B cell (primary cell): ENCODE data around the gene LHPP. TPM values are rescaled to one million over a fixed set of nuclear protein-coding genes. Genes with fewer than 3 reads are reported as not detected.
A peak's percentile ranks its signal among the peaks of the same experiment; 100 is the strongest.

Experiments
- ATAC-seq: fragments of 200-7000 bp; cut with Tn5 transposase; one replicate; pipeline ENCODE4 v1.10.0; 2021; ENCODE audit warnings: low read depth, mild to moderate bottlenecking, moderate number of reproducible peaks, moderate library complexity
- CTCF ChIA-PET: fragments of 350-600 bp; sonication (Branson Sonifier 250); formaldehyde crosslinking; loops from one replicate; lab custom pipeline; 2021; ENCODE audit warnings: antibody characterized with exemption, inconsistent platforms; lab: Charles Lee
- POLR2A ChIA-PET: fragments of 350-600 bp; sonication (Branson Sonifier 250); formaldehyde crosslinking; loops from one replicate; lab custom pipeline; 2021; ENCODE audit warnings: antibody characterized with exemption; lab: Charles Lee
- DNase-seq: peaks from one replicate; pipeline ENCODE4 v3.0.0; 2013
- H2AFZ ChIP-seq: 2 replicates; pipeline ENCODE4 v1.6.1; 2012; ENCODE audit warnings: mild to moderate bottlenecking, low read depth, low read length; ENCODE audit not compliant: insufficient read depth, poor library complexity, severe bottlenecking
- H3K27ac ChIP-seq, 2 donors: 1 replicate in 1 of 2; 2 replicates in 1 of 2; pipeline ENCODE4 v1.5.1; 2012 to 2013; ENCODE audit warnings: low read length in 2 of 2, mild to moderate bottlenecking in 2 of 2, moderate library complexity in 1 of 2
- H3K27me3 ChIP-seq, 4 experiments: fragments of 200-600 bp in 1 of 4; sonication (generic) in 1 of 4; replicated peaks in 1 of 4; 1 replicate in 2 of 4; 2 replicates in 2 of 4; pipeline versions ENCODE4 v1.6.1 to v1.7.0; 2013 to 2016; ENCODE audit warnings: low read length in 3 of 4, mild to moderate bottlenecking in 2 of 4, mixed read lengths in 1 of 4, moderate library complexity in 1 of 4; ENCODE audit not compliant: insufficient read depth in 4 of 4, control insufficient read depth in 3 of 4; ENCODE audit errors: control extremely low read depth in 1 of 4
- H3K36me3 ChIP-seq, 2 experiments: replicated peaks in 1 of 2; 1 replicate in 1 of 2; 2 replicates in 1 of 2; pipeline versions ENCODE4 v1.6.1 to v1.7.1; 2013; ENCODE audit warnings: low read length in 1 of 2; ENCODE audit not compliant: insufficient read depth in 2 of 2, control insufficient read depth in 1 of 2; ENCODE audit errors: control extremely low read depth in 1 of 2, extremely low read depth in 1 of 2
- H3K4me1 ChIP-seq, 2 donors: fragments of 200-600 bp in 1 of 2; sonication (generic) in 1 of 2; 1 replicate in 1 of 2; 2 replicates in 1 of 2; pipeline versions ENCODE4 v1.5.1 to v1.6.1; 2013 to 2017; ENCODE audit warnings: low read length in 2 of 2; ENCODE audit not compliant: control insufficient read depth in 2 of 2, insufficient read depth in 2 of 2
- H3K4me2 ChIP-seq: replicated peaks from 2 replicates; pipeline ENCODE3; 2012; ENCODE audit warnings: mild to moderate bottlenecking, low read depth, low read length; ENCODE audit not compliant: poor library complexity, severe bottlenecking
- H3K4me3 ChIP-seq, 5 experiments: fragments of 200-600 bp in 1 of 5; sonication (generic) in 1 of 5; 1 replicate in 3 of 5; 2 replicates in 2 of 5; pipeline versions ENCODE4 v1.5.1 to v1.7.0; 2011 to 2016; ENCODE audit warnings: low read length in 4 of 5, mild to moderate bottlenecking in 4 of 5, low read depth in 2 of 5, control low read depth in 1 of 5, moderate library complexity in 1 of 5; ENCODE audit not compliant: insufficient read depth in 1 of 5; ENCODE audit errors: control extremely low read depth in 1 of 5, extremely low read depth in 1 of 5
- H3K79me2 ChIP-seq: fragments of 200-600 bp; sonication (generic); one replicate; pipeline ENCODE4 v1.6.0; 2016; ENCODE audit warnings: low read length; ENCODE audit not compliant: control insufficient read depth, insufficient read depth
- H3K9ac ChIP-seq: fragments of 200-600 bp; sonication (generic); 2 replicates; pipeline ENCODE4 v1.6.1; 2017; ENCODE audit warnings: mild to moderate bottlenecking, low read length, moderate library complexity
- H3K9me3 ChIP-seq, 3 donors: one replicate each; pipeline versions ENCODE4 v1.6.1 to v1.7.1; 2013; ENCODE audit warnings: low read length in 2 of 3; ENCODE audit not compliant: control insufficient read depth in 2 of 3, insufficient read depth in 1 of 3; ENCODE audit errors: control extremely low read depth in 1 of 3
- H4K20me1 ChIP-seq: 2 replicates; pipeline ENCODE4 v1.6.0; 2012; ENCODE audit warnings: mild to moderate bottlenecking, low read length; ENCODE audit not compliant: insufficient read depth, control insufficient read depth, poor library complexity, severe bottlenecking
- H3K27ac Mint-ChIP-seq: one replicate; pipeline ENCODE4 v1.8.0; 2021; ENCODE audit warnings: mixed read lengths
- H3K27me3 Mint-ChIP-seq: one replicate; pipeline ENCODE4 v1.8.0; 2021; ENCODE audit warnings: mixed read lengths
- H3K4me1 Mint-ChIP-seq: one replicate; pipeline ENCODE4 v1.8.0; 2021; ENCODE audit warnings: mixed read lengths
- H3K4me3 Mint-ChIP-seq: one replicate; pipeline ENCODE4 v1.8.0; 2021; ENCODE audit warnings: mixed read lengths
- H3K9me3 Mint-ChIP-seq: one replicate; pipeline ENCODE4 v1.8.0; 2022; ENCODE audit warnings: mixed read lengths; ENCODE audit not compliant: insufficient read depth
- EZH2 ChIP-seq: IDR thresholded peaks from 2 replicates; pipeline ENCODE4 v1.6.1; 2012; ENCODE audit warnings: borderline replicate concordance, low read depth, mild to moderate bottlenecking, moderate library complexity, low read length; ENCODE audit not compliant: insufficient read depth, poor library complexity, severe bottlenecking
- WGBS: methylation state at CpG from one replicate; pipeline ENCODE4 v1.1.5; 2013; ENCODE audit warnings: missing lambda C conversion rate; ENCODE audit not compliant: insufficient coverage; 5-methylcytosine and 5-hydroxymethylcytosine counted together
- intact Hi-C: fragments of 100-400 bp; cut with micrococcal nuclease; formaldehyde crosslinking; loops from one replicate; pipeline ENCODE4 v1.10.0; 2022
- polyA plus RNA-seq: library from polyadenylated mRNA; depleted of rRNA; stranded (reverse); fragments of >200 nt; gene quantifications from 2 replicates; pipeline ENCODE4 v1.2.3, GENCODE V29; 2012
- total RNA-seq, 2 donors: library from RNA; stranded (reverse); fragments of 120-200 nt in 1 of 2; gene quantifications; 1 replicate in 1 of 2; 2 replicates in 1 of 2; pipeline versions ENCODE4 v1.2.3 to v1.2.4, GENCODE V29; 2013 to 2022
- TF ChIP-seq, protein P1 (sequence below): fragments of 200-600 bp; IDR thresholded peaks from one replicate; pipeline ENCODE4 v1.8.0; 2022; ENCODE audit warnings: antibody characterized with exemption, mild to moderate bottlenecking

Gene LHPP
- total and polyA plus RNA-seq, 2 donors (not counting 1 experiment from before 2014, with no cell fraction given) = 60.2 to 83.5 TPM

DNA sequence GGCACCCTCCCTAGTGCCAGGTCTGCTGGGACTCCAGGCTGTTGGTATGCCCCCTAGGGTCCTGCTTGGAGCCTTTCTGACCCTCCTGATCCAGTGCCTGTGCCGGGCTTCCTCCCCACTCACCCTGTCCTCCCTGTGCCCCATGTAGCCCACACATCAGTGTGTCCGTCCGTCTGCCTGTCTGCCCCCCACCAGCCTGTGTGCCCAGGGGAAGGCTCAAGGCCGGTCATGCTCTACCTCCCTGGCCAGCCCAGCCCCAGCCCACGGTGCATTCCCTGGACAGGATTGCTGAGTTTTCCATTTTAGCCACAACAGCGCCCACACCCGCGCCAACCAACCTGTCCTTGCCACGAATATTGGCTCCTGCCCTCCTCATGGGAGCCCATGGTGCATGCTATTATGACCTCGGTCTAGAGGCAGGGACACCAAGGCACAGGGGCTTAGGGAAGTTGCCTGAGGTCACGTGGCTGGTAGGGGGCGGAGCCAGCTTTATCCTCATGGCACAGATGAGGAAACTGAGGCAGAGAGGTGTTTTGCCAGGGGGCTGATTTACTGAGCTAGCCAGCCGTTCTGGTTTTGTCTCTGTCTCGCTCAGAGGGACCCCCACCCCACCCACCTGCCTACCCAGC is 146.6 kb downstream of the LHPP start:
- ChIA-PET POLR2A (interaction anchor here (1.8 kb wide), 1 partner anchor 11 kb away, joined by 5 read pairs; no protein-coding TSS in a partner anchor), CTCF (interaction anchor here (1.0 to 1.3 kb wide), 2 partner anchors 73 to 133 kb away, joined by 3 read pairs; no protein-coding TSS in a partner anchor)
- H3K4me1 Mint-ChIP-seq = peaks cover 75% of the 10 kb centered on the region
- peak overlapping the region; percentile 80 for H3K27ac Mint-ChIP-seq
- Histone ChIP-seq H3K4me1 (peaks cover 79 to 95% of the 10 kb centered on the region in 2 donors), H4K20me1 (no peaks in the 10 kb centered on the region), H3K9me3 (no peaks in the 10 kb centered on the region), H3K4me2 (no peak overlapping the region), H3K79me2 (peaks cover 90% of the 10 kb centered on the region), H3K4me3 (no peak overlapping the region), H3K9ac (no peak overlapping the region), H3K27me3 (no peaks in the 10 kb centered on the region), H3K27ac (peak overlapping the region in 1 of 2 donors; percentile 52), H2AFZ (no peak overlapping the region), H3K36me3 (peaks cover 0 to 8% of the 10 kb centered on the region in 2 experiments)
- ATAC-seq (no peak), DNase-seq (no peak)
- TF ChIP-seq EZH2 = no peak
- TF ChIP-seq, protein P1, sequence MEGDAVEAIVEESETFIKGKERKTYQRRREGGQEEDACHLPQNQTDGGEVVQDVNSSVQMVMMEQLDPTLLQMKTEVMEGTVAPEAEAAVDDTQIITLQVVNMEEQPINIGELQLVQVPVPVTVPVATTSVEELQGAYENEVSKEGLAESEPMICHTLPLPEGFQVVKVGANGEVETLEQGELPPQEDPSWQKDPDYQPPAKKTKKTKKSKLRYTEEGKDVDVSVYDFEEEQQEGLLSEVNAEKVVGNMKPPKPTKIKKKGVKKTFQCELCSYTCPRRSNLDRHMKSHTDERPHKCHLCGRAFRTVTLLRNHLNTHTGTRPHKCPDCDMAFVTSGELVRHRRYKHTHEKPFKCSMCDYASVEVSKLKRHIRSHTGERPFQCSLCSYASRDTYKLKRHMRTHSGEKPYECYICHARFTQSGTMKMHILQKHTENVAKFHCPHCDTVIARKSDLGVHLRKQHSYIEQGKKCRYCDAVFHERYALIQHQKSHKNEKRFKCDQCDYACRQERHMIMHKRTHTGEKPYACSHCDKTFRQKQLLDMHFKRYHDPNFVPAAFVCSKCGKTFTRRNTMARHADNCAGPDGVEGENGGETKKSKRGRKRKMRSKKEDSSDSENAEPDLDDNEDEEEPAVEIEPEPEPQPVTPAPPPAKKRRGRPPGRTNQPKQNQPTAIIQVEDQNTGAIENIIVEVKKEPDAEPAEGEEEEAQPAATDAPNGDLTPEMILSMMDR = no peak
- 94% methylated on average over 13 of the region's 14 CpGs for WGBS
- H3K27me3 Mint-ChIP-seq = no peaks in the 10 kb centered on the region
- intact Hi-C loops = no loop called here
- no peaks in the 10 kb centered on the region for H3K9me3 Mint-ChIP-seq
- no peak overlapping the region for H3K4me3 Mint-ChIP-seq

DNA sequence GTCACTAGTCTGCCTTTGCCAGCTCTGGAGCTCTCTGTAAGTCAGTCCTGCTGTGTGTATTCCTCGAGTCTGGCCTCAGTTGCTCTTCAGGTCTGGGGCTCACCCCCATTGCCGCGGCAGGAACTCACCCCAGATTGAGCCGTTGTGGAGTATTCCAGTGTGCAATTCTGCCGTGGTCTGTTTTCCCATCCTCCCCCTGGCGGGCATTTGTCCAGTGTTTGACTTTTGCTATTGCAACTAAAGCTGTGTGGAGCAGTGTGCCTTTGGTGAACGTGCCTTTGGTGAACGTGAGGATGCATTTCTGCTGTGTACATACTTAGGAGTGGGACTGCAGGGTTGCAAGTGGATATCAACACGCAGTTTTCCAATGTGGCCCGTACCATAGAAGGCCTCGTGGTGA is 148.1 kb downstream of the LHPP start:
- H3K4me3 Mint-ChIP-seq = peak overlapping the region; percentile 52

More for the DNA sequence above, 148.1 kb downstream of the LHPP start:
- CTCF ChIA-PET = no interaction called here
- H3K27me3 Mint-ChIP-seq = no peaks in the 10 kb centered on the region
- no peak overlapping the region for H3K9ac ChIP-seq
- peaks cover 75% of the 10 kb centered on the region for H3K4me1 Mint-ChIP-seq
- no peaks in the 10 kb centered on the region for H3K27me3 ChIP-seq
- no peaks in the 10 kb centered on the region for H3K9me3 Mint-ChIP-seq
- POLR2A ChIA-PET = interaction anchor here (1.8 kb wide), 1 partner anchor 10 kb away, joined by 5 read pairs; no protein-coding TSS in a partner anchor
- 96% methylated on average over 11 of the region's 11 CpGs for WGBS
- TF ChIP-seq EZH2 = no peak
- TF ChIP-seq, protein P1 = no peak
- intact Hi-C loops = loop anchor here (10.0 kb wide), 1 partner anchor 145 kb away; the partner anchor contains the start of gene LHPP
- peaks cover 87% of the 10 kb centered on the region for H3K79me2 ChIP-seq
- no peak overlapping the region for H3K4me2 ChIP-seq
- no peak overlapping the region for H2AFZ ChIP-seq
- ATAC-seq (no peak), DNase-seq (no peak)
- H3K4me3 ChIP-seq = no peak overlapping the region
- H3K27ac ChIP-seq = peak overlapping the region in 1 of 2 donors; percentile 53
- no peaks in the 10 kb centered on the region for H3K9me3 ChIP-seq
- peaks cover 76 to 95% of the 10 kb centered on the region in 2 donors for H3K4me1 ChIP-seq
- H3K27ac Mint-ChIP-seq = peak overlapping the region; percentile 86
- H4K20me1 ChIP-seq = no peaks in the 10 kb centered on the region
- peaks cover 0 to 8% of the 10 kb centered on the region in 2 experiments for H3K36me3 ChIP-seq
